ENCODE results near the gene CRACDL.

GRCh38 chr2:98803405-98804264 is 132.4 kb downstream of the CRACDL start:
- no peak for TF ChIP-seq EZH2 (IDR thresholded peaks at IDR 0.05; ENCODE audit: borderline replicate concordance, low read depth, low read length, severe bottlenecking)
- no peak for TF ChIP-seq CTCF (IDR thresholded peaks at IDR 0.05; ENCODE audit: extremely low read depth in 1 of 2, insufficient read depth in 1 of 2, low read depth in 1 of 2, low read length in 2 of 2)
- no peak for TF ChIP-seq JUN (IDR thresholded peaks at IDR 0.05; ENCODE audit: borderline replicate concordance, insufficient read depth, insufficient read length, low read depth)
- no peak for TF ChIP-seq POLR2A (IDR thresholded peaks at IDR 0.05; ENCODE audit: low read depth, low read length)
- TF ChIP-seq FOS (IDR thresholded peaks at IDR 0.05; ENCODE audit: borderline replicate concordance, insufficient read depth, low read length): no peak
- TF ChIP-seq POLR2AphosphoS5 (IDR thresholded peaks at IDR 0.05; ENCODE audit: insufficient read depth, low read depth, low read length): no peak
